Gastrocnemius medialis (tissue), 4 donors: ENCODE results near the gene TGFB1I1.

Experiments
- CTCF ChIP-seq, 5 experiments: fragments of 450-650 bp in 3 of 5; fragments of 200-600 bp in 2 of 5; sonication (generic) in 2 of 5; IDR thresholded peaks in 4 of 5; conservative IDR thresholded peaks in 1 of 5; 1 replicate in 4 of 5; 2 replicates in 1 of 5; pipeline ENCODE4 v1.5.1; 2016 to 2019; ENCODE audit warnings: antibody characterized with exemption in 5 of 5, mild to moderate bottlenecking in 3 of 5, moderate library complexity in 3 of 5
- POLR2A ChIP-seq, 2 donors: fragments of 450-650 bp; IDR thresholded peaks; one replicate each; pipeline ENCODE4 v1.6.1; 2017; ENCODE audit warnings: antibody characterized with exemption in 2 of 2, mild to moderate bottlenecking in 2 of 2, moderate library complexity in 2 of 2

GRCh38 chr16:31451681-31452351, 20.1 kb upstream of the TGFB1I1 start:
- peak; percentile 47 to 71 (median 65) for TF ChIP-seq CTCF (IDR thresholded peaks at IDR 0.05 in 4 of 5, conservative IDR thresholded peaks at IDR 0.05 in 1 of 5)
- no peak for TF ChIP-seq POLR2A (IDR thresholded peaks at IDR 0.05)
